Psoas muscle (tissue), 8 donors: ENCODE results near the gene SH3BGRL2. TPM values are rescaled to one million over a fixed set of nuclear protein-coding genes. Genes with fewer than 3 reads are reported as not detected.
"Not testable (repeated sequence)": the region's sequence is repeated elsewhere in the genome, so short reads cannot be mapped to it uniquely, and the experiment has no call there.

Source experiments
- ATAC-seq, 4 donors: fragments of 200-7000 bp; cut with Tn5 transposase; one replicate each; pipeline ENCODE4 v1.9.1; 2020; ENCODE audit warnings: moderate library complexity in 3 of 4, mild to moderate bottlenecking in 2 of 4
- DNase-seq, 2 donors: peaks; one replicate each; pipeline ENCODE4 v3.0.0-alpha.2; 2020
- H3K27ac ChIP-seq: fragments of 200-600 bp; one replicate; pipeline ENCODE4 v1.8.0; 2022
- H3K27me3 ChIP-seq, 3 donors: fragments of 200-600 bp in 1 of 3; one replicate each; pipeline versions ENCODE4 v1.6.1 to v1.8.0; 2013 to 2022; ENCODE audit warnings: low read length in 2 of 3, mild to moderate bottlenecking in 2 of 3, moderate library complexity in 1 of 3; ENCODE audit not compliant: insufficient read depth in 3 of 3
- H3K36me3 ChIP-seq, 2 donors: fragments of 200-600 bp in 1 of 2; one replicate each; pipeline versions ENCODE4 v1.6.1 to v1.8.0; 2013 to 2022; ENCODE audit warnings: low read depth in 1 of 2, mild to moderate bottlenecking in 1 of 2, moderate library complexity in 1 of 2; ENCODE audit not compliant: insufficient read depth in 1 of 2
- H3K4me1 ChIP-seq: fragments of 200-600 bp; one replicate; pipeline ENCODE4 v1.8.0; 2022
- H3K4me3 ChIP-seq: fragments of 200-600 bp; one replicate; pipeline ENCODE4 v1.8.0; 2022; ENCODE audit warnings: mild to moderate bottlenecking
- H3K9me3 ChIP-seq: fragments of 200-600 bp; one replicate; pipeline ENCODE4 v1.8.0; 2022
- CTCF ChIP-seq: fragments of 200-600 bp; IDR thresholded peaks from one replicate; pipeline ENCODE4 v1.8.0; 2022; ENCODE audit warnings: antibody characterized with exemption
- WGBS, 3 donors: extraction: QIAGEN DNeasy Blood & Tissue Kit; methylation state at CpG; one replicate each; pipeline versions ENCODE4 v1.1.6 to v1.1.7; 2013; 5-methylcytosine and 5-hydroxymethylcytosine counted together
- intact Hi-C, 2 donors: fragments of 100-400 bp; cut with DNase I; formaldehyde crosslinking; loops; one replicate each; pipeline versions ENCODE4 v1.11.0 to v1.14.2; 2022
- polyA plus RNA-seq, 3 donors: library from polyadenylated mRNA; stranded (reverse); fragments of 200-250 nt; gene quantifications; one replicate each; pipeline ENCODE4 v1.2.3, GENCODE V29; 2013
- total RNA-seq, 4 donors: library from RNA; stranded (reverse); fragmentation: NEBNext Ultra II Directional in 2 of 4; extraction: Animal tissue kit (Norgen Biotek cat#: 25700) in 2 of 4; gene quantifications; one replicate each; pipeline versions ENCODE4 v1.2.1 to v1.2.4, GENCODE V29; 2021 to 2023
- donor health status: healthy with polysubstance abuse.
- donor health status: DM: no; HTN: no; CAD: no; lungs with moderate emphysema.
- donor health status: Bipolar disorder and iron deficiency.
- donor health status: healthy.
- donor health status: DM: yes; HTN: yes; CAD: no.
- donor health status: DM: no; HTN: no; CAD: no.
- donor health status: DM: no; HTN: no; CAD: no.
- donor health status: DM: yes; HTN: yes; CAD: no.

Gene SH3BGRL2
- total and polyA plus RNA-seq, 7 donors: 3.5 to 9.7 (median 4.3) TPM

- Histone ChIP-seq H3K4me1 (peaks cover 6% of the 10 kb centered on the region), H3K4me3 (no peak overlapping the region), H3K9me3 (no peaks in the 10 kb centered on the region), H3K27me3 (no peaks in the 10 kb centered on the region), H3K27ac (no peak overlapping the region), H3K36me3 (no peaks in the 10 kb centered on the region)
- TF ChIP-seq CTCF: no peak
- 72 to 78% (median 74%) methylated on average over 3 of the region's 3 CpGs for WGBS, 3 donors
- intact Hi-C loops: no loop called here
- DNase-seq (no peak), ATAC-seq (no peak)
Observed at GRCh38 chr6:79650950-79651349, 19.8 kb downstream of the SH3BGRL2 start.

- TF ChIP-seq CTCF: no peak
- WGBS, 3 donors: 96 to 100% (median 99%) methylated on average over 3 of the region's 3 CpGs
- ATAC-seq: no peak
- no peak for DNase-seq
- Histone ChIP-seq H3K27me3 (no peaks in the 10 kb centered on the region), H3K36me3 (no peaks in the 10 kb centered on the region), H3K27ac (no peak overlapping the region), H3K4me1 (no peaks in the 10 kb centered on the region), H3K9me3 (no peaks in the 10 kb centered on the region), H3K4me3 (no peak overlapping the region)
- intact Hi-C loops: no loop called here
Observed at GRCh38 chr6:79656134-79656533, 25.0 kb downstream of the SH3BGRL2 start.

- WGBS, 3 donors: 85 to 96% (median 88%) methylated on average over 1 of the region's 1 CpG
- H3K36me3 ChIP-seq: no peaks in the 10 kb centered on the region
- no peak overlapping the region for H3K4me3 ChIP-seq
Observed at GRCh38 chr6:79657238-79657637, 26.1 kb downstream of the SH3BGRL2 start.

GRCh38 chr6:79663655-79664054 lies 32.5 kb downstream of the SH3BGRL2 start:
- intact Hi-C loops: not testable (repeated sequence)

More at GRCh38 chr6:79657238-79657637, 26.1 kb downstream of the SH3BGRL2 start:
- TF ChIP-seq CTCF: no peak
- no peak overlapping the region for H3K27ac ChIP-seq
- intact Hi-C loops: no loop called here
- no peaks in the 10 kb centered on the region for H3K27me3 ChIP-seq
- DNase-seq (no peak), ATAC-seq (no peak)
- no peaks in the 10 kb centered on the region for H3K4me1 ChIP-seq
- H3K9me3 ChIP-seq: no peaks in the 10 kb centered on the region

GRCh38 chr6:79665725-79666551 lies 34.8 kb downstream of the SH3BGRL2 start:
- ATAC-seq: no peak
- Histone ChIP-seq H3K36me3 (no peaks in the 10 kb centered on the region), H3K27ac (no peak overlapping the region), H3K4me3 (no peak overlapping the region), H3K27me3 (no peaks in the 10 kb centered on the region), H3K4me1 (peaks cover 4% of the 10 kb centered on the region), H3K9me3 (no peaks in the 10 kb centered on the region)
- whole genome bisulfite sequencing, 3 donors: 74 to 78% (median 77%) methylated on average over 4 of the region's 4 CpGs
- no peak for TF ChIP-seq CTCF
- DNase-seq: no peak
- intact Hi-C loops: no loop called here

More at GRCh38 chr6:79663655-79664054, 32.5 kb downstream of the SH3BGRL2 start:
- not testable (repeated sequence) for H3K27me3 ChIP-seq, H3K36me3 ChIP-seq, ATAC-seq, H3K4me1 ChIP-seq, H3K27ac ChIP-seq, H3K9me3 ChIP-seq, DNase-seq, H3K4me3 ChIP-seq
- 67 to 81% (median 76%) methylated on average over 6 of the region's 6 CpGs for WGBS, 3 donors
